Measurements from ENCODE around the gene NIN.

Gene NIN

GRCh38 chr14:50679674-50680073 lies 151.3 kb downstream of the NIN start:
- TF ChIP-seq, protein P1, sequence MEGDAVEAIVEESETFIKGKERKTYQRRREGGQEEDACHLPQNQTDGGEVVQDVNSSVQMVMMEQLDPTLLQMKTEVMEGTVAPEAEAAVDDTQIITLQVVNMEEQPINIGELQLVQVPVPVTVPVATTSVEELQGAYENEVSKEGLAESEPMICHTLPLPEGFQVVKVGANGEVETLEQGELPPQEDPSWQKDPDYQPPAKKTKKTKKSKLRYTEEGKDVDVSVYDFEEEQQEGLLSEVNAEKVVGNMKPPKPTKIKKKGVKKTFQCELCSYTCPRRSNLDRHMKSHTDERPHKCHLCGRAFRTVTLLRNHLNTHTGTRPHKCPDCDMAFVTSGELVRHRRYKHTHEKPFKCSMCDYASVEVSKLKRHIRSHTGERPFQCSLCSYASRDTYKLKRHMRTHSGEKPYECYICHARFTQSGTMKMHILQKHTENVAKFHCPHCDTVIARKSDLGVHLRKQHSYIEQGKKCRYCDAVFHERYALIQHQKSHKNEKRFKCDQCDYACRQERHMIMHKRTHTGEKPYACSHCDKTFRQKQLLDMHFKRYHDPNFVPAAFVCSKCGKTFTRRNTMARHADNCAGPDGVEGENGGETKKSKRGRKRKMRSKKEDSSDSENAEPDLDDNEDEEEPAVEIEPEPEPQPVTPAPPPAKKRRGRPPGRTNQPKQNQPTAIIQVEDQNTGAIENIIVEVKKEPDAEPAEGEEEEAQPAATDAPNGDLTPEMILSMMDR (IDR thresholded peaks at IDR 0.05; ENCODE audit: low read length): no peak
- TF ChIP-seq EZH2 (IDR thresholded peaks at IDR 0.05; ENCODE audit: borderline replicate concordance, low read length): no peak

DNA sequence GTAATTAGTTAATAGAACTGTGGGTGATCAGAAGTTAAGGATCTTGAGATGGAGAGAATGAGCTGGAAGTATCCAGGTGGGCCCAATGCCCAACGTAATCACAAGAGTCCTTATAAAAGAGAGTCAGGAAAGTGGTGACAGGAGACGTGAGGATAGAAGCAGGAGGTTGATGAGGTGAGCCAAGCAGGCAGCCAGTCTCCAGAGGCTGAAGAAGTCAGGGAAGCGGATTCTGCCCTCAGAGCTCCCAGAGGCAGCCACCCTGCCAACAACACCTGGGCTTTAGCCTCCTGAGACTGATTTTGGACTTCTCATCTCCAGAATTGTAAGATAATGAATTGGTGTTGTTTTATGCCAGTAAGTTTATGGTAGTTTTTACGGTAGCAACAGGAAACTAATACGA lies 152.8 kb downstream of the NIN start:
- no peak overlapping the region for H3K4me3 ChIP-seq (ENCODE audit: low read depth, low read length, poor library complexity, severe bottlenecking)
- H3K79me2 ChIP-seq (ENCODE audit: insufficient read depth, low read length): no peaks in the 10 kb centered on the region
- H2AFZ ChIP-seq (ENCODE audit: low read length): no peak overlapping the region
- H3K27me3 ChIP-seq (ENCODE audit: insufficient read depth, low read length): no peaks in the 10 kb centered on the region
- H3K4me1 ChIP-seq (ENCODE audit: insufficient read depth, low read length, severe bottlenecking): peaks cover 15% of the 10 kb centered on the region
- H3K36me3 ChIP-seq (ENCODE audit: insufficient read depth, low read length): no peaks in the 10 kb centered on the region
- H3K27ac ChIP-seq (ENCODE audit: low read depth, low read length, poor library complexity, severe bottlenecking): no peak overlapping the region
- no peak overlapping the region for H3K4me2 ChIP-seq (ENCODE audit: low read length)
- no peaks in the 10 kb centered on the region for H4K20me1 ChIP-seq (ENCODE audit: insufficient read depth, low read length)
- no peak overlapping the region for H3K9ac ChIP-seq (ENCODE audit: low read length)
- no peaks in the 10 kb centered on the region for H3K9me3 ChIP-seq (ENCODE audit: low read length)
- no peaks in the 10 kb centered on the region for H3F3A ChIP-seq (ENCODE audit: insufficient read depth, low read length)
- no peaks in the 10 kb centered on the region for H3K9me2 ChIP-seq (ENCODE audit: low read depth, low read length)
- TF ChIP-seq, protein P1 (IDR thresholded peaks at IDR 0.05; ENCODE audit: low read length): no peak
- no peak for TF ChIP-seq EZH2 (IDR thresholded peaks at IDR 0.05; ENCODE audit: borderline replicate concordance, low read length)

More at GRCh38 chr14:50679674-50680073, 151.3 kb downstream of the NIN start:
- Histone ChIP-seq H3K4me3 (ENCODE audit: low read depth, low read length, poor library complexity, severe bottlenecking) (no peak overlapping the region), H2AFZ (ENCODE audit: low read length) (no peak overlapping the region), H3K9me3 (ENCODE audit: low read length) (no peaks in the 10 kb centered on the region), H3K27me3 (ENCODE audit: insufficient read depth, low read length) (no peaks in the 10 kb centered on the region), H3K27ac (ENCODE audit: low read depth, low read length, poor library complexity, severe bottlenecking) (no peak overlapping the region), H3K4me2 (ENCODE audit: low read length) (no peak overlapping the region), H3F3A (ENCODE audit: insufficient read depth, low read length) (no peaks in the 10 kb centered on the region), H3K79me2 (ENCODE audit: insufficient read depth, low read length) (no peaks in the 10 kb centered on the region), H3K4me1 (ENCODE audit: insufficient read depth, low read length, severe bottlenecking) (peaks cover 15% of the 10 kb centered on the region), H3K36me3 (ENCODE audit: insufficient read depth, low read length) (no peaks in the 10 kb centered on the region), H3K9me2 (ENCODE audit: low read depth, low read length) (no peaks in the 10 kb centered on the region), H3K9ac (ENCODE audit: low read length) (no peak overlapping the region), H4K20me1 (ENCODE audit: insufficient read depth, low read length) (no peaks in the 10 kb centered on the region)

DNA sequence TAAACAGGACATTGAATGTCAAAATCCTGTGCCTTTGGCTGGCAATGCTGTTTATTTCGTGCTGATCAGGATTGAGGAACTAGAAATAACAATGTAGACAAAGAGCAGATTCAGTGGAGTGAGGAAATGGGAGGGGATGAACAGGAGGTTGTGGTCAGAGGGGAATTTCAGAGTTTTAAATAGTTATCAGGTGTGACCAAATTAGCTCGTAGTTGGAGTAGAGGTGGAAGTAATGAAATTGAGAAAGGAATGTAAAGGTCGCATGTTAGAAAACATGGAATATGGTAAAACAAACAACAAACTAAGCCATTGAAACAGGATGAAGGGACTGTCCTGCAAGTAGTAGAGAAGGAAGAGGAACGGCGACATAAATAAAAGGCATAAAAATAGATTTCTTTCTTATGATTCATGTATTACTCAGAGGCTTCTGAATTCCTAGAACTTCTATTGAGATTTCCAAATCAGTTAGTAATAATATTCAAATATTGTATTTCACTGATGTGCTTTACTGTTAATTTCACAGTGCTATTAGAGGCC lies 153.4 kb downstream of the NIN start:
- Histone ChIP-seq H3K36me3 (ENCODE audit: insufficient read depth, low read length) (no peaks in the 10 kb centered on the region), H3K4me3 (ENCODE audit: low read depth, low read length, poor library complexity, severe bottlenecking) (no peak overlapping the region), H3K9me2 (ENCODE audit: low read depth, low read length) (no peaks in the 10 kb centered on the region), H3K4me2 (ENCODE audit: low read length) (peak overlapping the region; percentile 50), H3K27ac (ENCODE audit: low read depth, low read length, poor library complexity, severe bottlenecking) (no peak overlapping the region), H3K9ac (ENCODE audit: low read length) (no peak overlapping the region), H2AFZ (ENCODE audit: low read length) (peak overlapping the region; percentile 71; the same call in 1 of the 2 replicates), H3K27me3 (ENCODE audit: insufficient read depth, low read length) (no peaks in the 10 kb centered on the region), H3K79me2 (ENCODE audit: insufficient read depth, low read length) (no peaks in the 10 kb centered on the region), H3K9me3 (ENCODE audit: low read length) (no peaks in the 10 kb centered on the region), H3K4me1 (ENCODE audit: insufficient read depth, low read length, severe bottlenecking) (peaks cover 15% of the 10 kb centered on the region), H4K20me1 (ENCODE audit: insufficient read depth, low read length) (no peaks in the 10 kb centered on the region), H3F3A (ENCODE audit: insufficient read depth, low read length) (no peaks in the 10 kb centered on the region)
- no peak for TF ChIP-seq EZH2 (IDR thresholded peaks at IDR 0.05; ENCODE audit: borderline replicate concordance, low read length)
- TF ChIP-seq, protein P1 (IDR thresholded peaks at IDR 0.05; ENCODE audit: low read length): no peak

Measured in OCI-LY1 (cell line).